Measurements from ENCODE around the gene VAT1L. TPM values are rescaled to one million over a fixed set of nuclear protein-coding genes. Genes with fewer than 3 reads are reported as not detected.

VAT1L gene
- total RNA-seq, 1 experiment from 2014 or later = 0.10 TPM

- ChIA-PET POLR2A (no interaction called here), CTCF (no interaction called here), RAD21 (ENCODE audit: low non-redundant PET in 1 of 2, low total read pairs in 2 of 2, uncharacterized antibody in 2 of 2, unreplicated experiment in 2 of 2) (no interaction called here)
- Histone ChIP-seq H3K36me3 (ENCODE audit: control insufficient read depth in 1 of 2, insufficient read depth in 2 of 2, low read length in 2 of 2) (no peaks in the 10 kb centered on the region), H3K9me3 (ENCODE audit: control insufficient read depth in 1 of 2, insufficient read depth in 1 of 2, low read depth in 1 of 2, low read length in 2 of 2) (no peaks in the 10 kb centered on the region), H3K9ac (ENCODE audit: low read length) (no peak overlapping the region), H3K27me3 (ENCODE audit: insufficient read depth, low read length) (peaks cover 66% of the 10 kb centered on the region), H3K4me3 (replicated peaks in 1 of 2; ENCODE audit: low read depth in 1 of 2, low read length in 2 of 2) (no peak overlapping the region), H4K20me1 (ENCODE audit: insufficient read depth) (no peaks in the 10 kb centered on the region), H3K9me2 (ENCODE audit: insufficient read depth) (no peaks in the 10 kb centered on the region), H2AFZ (ENCODE audit: low read depth, low read length, poor library complexity, severe bottlenecking) (no peak overlapping the region), H3K4me2 (ENCODE audit: low read length) (no peak overlapping the region), H3K27ac (ENCODE audit: low read depth, low read length) (no peak overlapping the region), H3K4me1 (ENCODE audit: control insufficient read depth in 1 of 2, insufficient read depth in 2 of 2, low read length in 2 of 2) (no peaks in the 10 kb centered on the region), H3K79me2 (ENCODE audit: insufficient read depth, low read length) (no peaks in the 10 kb centered on the region)
- BruUV-seq (replicated peaks) = no TSS peak
- intact Hi-C loops (cut with micrococcal nuclease) = no loop called here
- no peak for ATAC-seq
- TF ChIP-seq CEBPB (IDR thresholded peaks at IDR 0.05; ENCODE audit: low read depth) (no peak), FOSL1 (IDR thresholded peaks at IDR 0.05; ENCODE audit: low read depth) (no peak), EZH2 (IDR thresholded peaks at IDR 0.05) (no peak), REST (IDR thresholded peaks at IDR 0.05; ENCODE audit: low read depth) (no peak), TCF7L2 (IDR thresholded peaks at IDR 0.05; ENCODE audit: borderline replicate concordance, extremely low read depth, insufficient read depth, insufficient read length) (no peak), ELF1 (IDR thresholded peaks at IDR 0.05; ENCODE audit: borderline replicate concordance, low read depth) (no peak), EZH2phosphoT487 (IDR thresholded peaks at IDR 0.05; ENCODE audit: borderline replicate concordance) (no peak), CTCF (IDR thresholded peaks at IDR 0.05 in 2 of 3, conservative IDR thresholded peaks at IDR 0.05 in 1 of 3; ENCODE audit: borderline replicate concordance in 1 of 3, insufficient read depth in 1 of 3, low read depth in 2 of 3, low read length in 2 of 3) (no peak), CBX3 (IDR thresholded peaks at IDR 0.05; ENCODE audit: low read depth) (no peak), ZFX (IDR thresholded peaks at IDR 0.05) (no peak), SP1 (IDR thresholded peaks at IDR 0.05; ENCODE audit: low read depth) (no peak), ATF3 (IDR thresholded peaks at IDR 0.05) (no peak), ZNF274 (IDR thresholded peaks at IDR 0.05; ENCODE audit: low read depth, low read length) (no peak), YY1 (IDR thresholded peaks at IDR 0.05; ENCODE audit: extremely low read depth, insufficient replicate concordance, low read depth, low read length) (no peak), ZBTB33 (IDR thresholded peaks at IDR 0.05; ENCODE audit: extremely low read depth, insufficient replicate concordance, low read length) (no peak), SIN3A (IDR thresholded peaks at IDR 0.05; ENCODE audit: low read depth) (no peak), RAD21 (IDR thresholded peaks at IDR 0.05; ENCODE audit: low read depth) (no peak), POLR2A (IDR thresholded peaks at IDR 0.05; ENCODE audit: borderline replicate concordance, extremely low read depth, insufficient read depth, insufficient read length) (no peak), EGR1 (IDR thresholded peaks at IDR 0.05; ENCODE audit: low read depth) (no peak)
- DNase-seq (ENCODE audit: low read depth, low spot score) = no peak
Observed at GRCh38 chr16:77816293-77816692, 27.9 kb downstream of the VAT1L start.
